IPS DF 6.9 (cell line): ENCODE results near the gene EDC4.

Source experiments
- DNase-seq: peaks from one replicate; pipeline ENCODE4 v3.0.0-alpha.2; 2013; ENCODE audit warnings: low read depth, low spot score
- H3K27ac ChIP-seq: one replicate; pipeline ENCODE4 v1.5.1; 2013; ENCODE audit warnings: low read length, control low read depth
- H3K27me3 ChIP-seq: 2 replicates; pipeline ENCODE4 v1.6.1; 2013; ENCODE audit warnings: mild to moderate bottlenecking, low read length; ENCODE audit not compliant: control insufficient read depth, insufficient read depth
- H3K36me3 ChIP-seq: 2 replicates; pipeline ENCODE4 v1.6.1; 2013; ENCODE audit warnings: low read length; ENCODE audit not compliant: control insufficient read depth, insufficient read depth
- H3K4me1 ChIP-seq: 2 replicates; pipeline ENCODE4 v1.6.1; 2013; ENCODE audit warnings: low read length; ENCODE audit not compliant: control insufficient read depth, insufficient read depth
- H3K4me3 ChIP-seq: 2 replicates; pipeline ENCODE4 v1.5.1; 2013; ENCODE audit warnings: mild to moderate bottlenecking, low read length
- H3K9me3 ChIP-seq: 2 replicates; pipeline ENCODE4 v1.6.1; 2013; ENCODE audit warnings: low read length, inconsistent platforms; ENCODE audit not compliant: control insufficient read depth, insufficient read depth
- WGBS: extraction: QIAGEN DNeasy Blood & Tissue Kit; methylation state at CpG from one replicate; pipeline ENCODE4 v1.1.7; 2013; ENCODE audit warnings: mixed read lengths, missing lambda C conversion rate; ENCODE audit not compliant: insufficient read length, insufficient coverage; 5-methylcytosine and 5-hydroxymethylcytosine counted together

EDC4 gene

GRCh38 chr16:67922221-67922620, 49.4 kb downstream of the EDC4 start:
- Histone ChIP-seq H3K27me3 (no peaks in the 10 kb centered on the region), H3K4me3 (no peak overlapping the region), H3K27ac (no peak overlapping the region), H3K36me3 (no peaks in the 10 kb centered on the region), H3K9me3 (no peaks in the 10 kb centered on the region), H3K4me1 (no peaks in the 10 kb centered on the region)
- WGBS: no CpG with 5 or more reads among the region's 5 CpGs
- DNase-seq: no peak

GRCh38 chr16:67922740-67923139, 49.9 kb downstream of the EDC4 start:
- no CpG with 5 or more reads among the region's 8 CpGs for WGBS
- DNase-seq: no peak
- no peak overlapping the region for H3K27ac ChIP-seq

GRCh38 chr16:67923414-67924116, 50.7 kb downstream of the EDC4 start:
- H3K9me3 ChIP-seq: no peaks in the 10 kb centered on the region
- DNase-seq: no peak
- H3K27me3 ChIP-seq: no peaks in the 10 kb centered on the region
- no CpG with 5 or more reads among the region's 10 CpGs for WGBS
- H3K4me3 ChIP-seq: no peak overlapping the region
- no peaks in the 10 kb centered on the region; the same call in 1 of the 2 replicates for H3K4me1 ChIP-seq
- H3K27ac ChIP-seq: no peak overlapping the region
- peaks cover 4% of the 10 kb centered on the region; the same call in 1 of the 2 replicates for H3K36me3 ChIP-seq

More at GRCh38 chr16:67922740-67923139, 49.9 kb downstream of the EDC4 start:
- H3K4me1 ChIP-seq: no peaks in the 10 kb centered on the region; the same call in 1 of the 2 replicates
- peaks cover 4% of the 10 kb centered on the region; the same call in 1 of the 2 replicates for H3K36me3 ChIP-seq
- H3K4me3 ChIP-seq: no peak overlapping the region
- H3K9me3 ChIP-seq: no peaks in the 10 kb centered on the region
- H3K27me3 ChIP-seq: no peaks in the 10 kb centered on the region

GRCh38 chr16:67924140-67924906, 51.5 kb downstream of the EDC4 start:
- H3K27me3 ChIP-seq: no peaks in the 10 kb centered on the region
- H3K9me3 ChIP-seq: no peaks in the 10 kb centered on the region
- DNase-seq: no peak
- no CpG with 5 or more reads among the region's 10 CpGs for WGBS
- no peaks in the 10 kb centered on the region; the same call in 1 of the 2 replicates for H3K4me1 ChIP-seq
- peaks cover 4% of the 10 kb centered on the region; the same call in 1 of the 2 replicates for H3K36me3 ChIP-seq
- no peak overlapping the region for H3K27ac ChIP-seq
- no peak overlapping the region for H3K4me3 ChIP-seq

GRCh38 chr16:67926181-67926750, 53.4 kb downstream of the EDC4 start:
- Histone ChIP-seq H3K4me3 (no peak overlapping the region), H3K36me3 (peaks cover 4% of the 10 kb centered on the region; the same call in 1 of the 2 replicates), H3K27me3 (no peaks in the 10 kb centered on the region), H3K9me3 (no peaks in the 10 kb centered on the region), H3K4me1 (no peaks in the 10 kb centered on the region; the same call in 1 of the 2 replicates), H3K27ac (no peak overlapping the region)
- WGBS: no CpG with 5 or more reads among the region's 13 CpGs
- no peak for DNase-seq

- Histone ChIP-seq H3K36me3 (peaks cover 4% of the 10 kb centered on the region; the same call in 1 of the 2 replicates), H3K9me3 (no peaks in the 10 kb centered on the region), H3K4me1 (no peaks in the 10 kb centered on the region; the same call in 1 of the 2 replicates), H3K4me3 (no peak overlapping the region), H3K27me3 (no peaks in the 10 kb centered on the region), H3K27ac (no peak overlapping the region)
- whole genome bisulfite sequencing: no CpG with 5 or more reads among the region's 22 CpGs
- no peak for DNase-seq
Measured at GRCh38 chr16:67927131-67927941, 54.5 kb downstream of the EDC4 start.

- Histone ChIP-seq H3K4me1 (no peaks in the 10 kb centered on the region; the same call in 1 of the 2 replicates), H3K4me3 (no peak overlapping the region), H3K27ac (no peak overlapping the region), H3K9me3 (no peaks in the 10 kb centered on the region), H3K36me3 (peaks cover 4% of the 10 kb centered on the region; the same call in 1 of the 2 replicates), H3K27me3 (no peaks in the 10 kb centered on the region)
- no CpG with 5 or more reads among the region's 7 CpGs for WGBS
- DNase-seq: no peak
Measured at GRCh38 chr16:67928147-67928546, 55.3 kb downstream of the EDC4 start.

- no CpG with 5 or more reads among the region's 16 CpGs for WGBS
- no peak overlapping the region for H3K27ac ChIP-seq
- H3K9me3 ChIP-seq: no peaks in the 10 kb centered on the region
- H3K36me3 ChIP-seq: peaks cover 4% of the 10 kb centered on the region; the same call in 1 of the 2 replicates
- no peak for DNase-seq
- H3K4me3 ChIP-seq: no peak overlapping the region
- H3K4me1 ChIP-seq: no peaks in the 10 kb centered on the region; the same call in 1 of the 2 replicates
- H3K27me3 ChIP-seq: no peaks in the 10 kb centered on the region
Measured at GRCh38 chr16:67928561-67929364, 55.9 kb downstream of the EDC4 start.

- DNase-seq: no peak
- Histone ChIP-seq H3K4me3 (no peak overlapping the region), H3K9me3 (no peaks in the 10 kb centered on the region), H3K27me3 (no peaks in the 10 kb centered on the region), H3K4me1 (peaks cover 3% of the 10 kb centered on the region), H3K36me3 (peaks cover 4% of the 10 kb centered on the region; the same call in 1 of the 2 replicates), H3K27ac (no peak overlapping the region)
- WGBS: no CpG with 5 or more reads among the region's 14 CpGs
Measured at GRCh38 chr16:67930191-67930590, 57.3 kb downstream of the EDC4 start.
